HepG2 (cell line): ENCODE data around the gene JADE2. TPM values are rescaled to one million over a fixed set of nuclear protein-coding genes. Genes with fewer than 3 reads are reported as not detected.
A peak's percentile ranks its signal among the peaks of the same experiment; 100 is the strongest.

Source experiments
- ATF7-NPFF ChIP-seq: sonication (generic); formaldehyde crosslinking; IDR thresholded peaks from 2 replicates; pipeline ENCODE4 v1.8.1; 2023; ENCODE audit warnings: mild to moderate bottlenecking, low read depth, missing genetic modification reagents, moderate library complexity
- GLI4 ChIP-seq: sonication (generic); formaldehyde crosslinking; IDR thresholded peaks from 2 replicates; pipeline ENCODE4 v1.5.1; 2020; ENCODE audit warnings: missing genetic modification reagents, mild to moderate bottlenecking, moderate library complexity, borderline replicate concordance
- JUN ChIP-seq: sonication (generic); formaldehyde crosslinking; IDR thresholded peaks from 2 replicates; pipeline ENCODE4 v1.4.0; 2020; ENCODE audit warnings: mild to moderate bottlenecking, missing genetic modification reagents
- MIER2 ChIP-seq: IDR thresholded peaks from 2 replicates; pipeline ENCODE4 v1.6.1; 2016; ENCODE audit warnings: missing biosample characterization, missing genetic modification reagents
- MTF1 ChIP-seq: sonication (generic); formaldehyde crosslinking; IDR thresholded peaks from 2 replicates; pipeline ENCODE4 v1.5.0; 2020; ENCODE audit warnings: missing genetic modification reagents
- NRL ChIP-seq: sonication (generic); formaldehyde crosslinking; IDR thresholded peaks from 2 replicates; pipeline ENCODE4 v1.5.0; 2020; ENCODE audit warnings: missing genetic modification reagents, mild to moderate bottlenecking, moderate library complexity, borderline replicate concordance
- RELA ChIP-seq: sonication (generic); formaldehyde crosslinking; IDR thresholded peaks from 2 replicates; pipeline ENCODE4 v1.4.0; 2020; ENCODE audit warnings: missing genetic modification reagents
- SNAPC5 ChIP-seq: sonication (generic); formaldehyde crosslinking; IDR thresholded peaks from 2 replicates; pipeline ENCODE4 v1.8.1; 2023; ENCODE audit warnings: mild to moderate bottlenecking, missing genetic modification reagents, borderline replicate concordance
- THYN1 ChIP-seq: sonication (generic); formaldehyde crosslinking; IDR thresholded peaks from 2 replicates; pipeline ENCODE4 v1.8.1; 2023; ENCODE audit warnings: low read depth, mild to moderate bottlenecking, moderate library complexity, missing genetic modification reagents, borderline replicate concordance
- YEATS4 ChIP-seq: sonication (generic); formaldehyde crosslinking; IDR thresholded peaks from 2 replicates; pipeline ENCODE4 v1.4.0; 2020; ENCODE audit warnings: missing genetic modification reagents, borderline replicate concordance
- ZBTB7A ChIP-seq: sonication (generic); formaldehyde crosslinking; IDR thresholded peaks from 2 replicates; pipeline ENCODE4 v1.8.0; 2022; ENCODE audit warnings: mild to moderate bottlenecking, missing genetic modification reagents
- ZNF24 ChIP-seq: fragments of 450-650 bp; IDR thresholded peaks from 2 replicates; pipeline ENCODE4 v1.6.1; 2017; ENCODE audit warnings: antibody characterized with exemption, mild to moderate bottlenecking
- ZNF276 ChIP-seq: sonication (generic); formaldehyde crosslinking; IDR thresholded peaks from 2 replicates; pipeline ENCODE4 v1.4.0; 2020; ENCODE audit warnings: mild to moderate bottlenecking, low read depth, missing genetic modification reagents
- ZNF317 ChIP-seq: sonication (generic); formaldehyde crosslinking; IDR thresholded peaks from 2 replicates; pipeline ENCODE4 v1.5.0; 2020; ENCODE audit warnings: mild to moderate bottlenecking, missing genetic modification reagents
- ZNF33A ChIP-seq: sonication (generic); formaldehyde crosslinking; IDR thresholded peaks from 2 replicates; pipeline ENCODE4 v1.5.1; 2020; ENCODE audit warnings: missing genetic modification reagents, mild to moderate bottlenecking, moderate library complexity, borderline replicate concordance
- ZNF572 ChIP-seq: sonication (generic); formaldehyde crosslinking; IDR thresholded peaks from 2 replicates; pipeline ENCODE4 v1.5.1; 2020; ENCODE audit warnings: mild to moderate bottlenecking, missing genetic modification reagents
- polyA plus RNA-seq, 8 experiments: library from polyadenylated mRNA; depleted of rRNA in 3 of 8; stranded (reverse) in 7 of 8; unstranded in 1 of 8; fragments of >200 nt; fragmentation: Illumina TruSeq in 4 of 8; extraction: Trizol in 4 of 8; gene quantifications; 2 replicates each; pipeline versions ENCODE4 v1.2.1 to v1.2.3, GENCODE V29; 2011 to 2016; ENCODE audit warnings: low read depth in 4 of 8, missing spikeins in 1 of 8, mixed read lengths in 1 of 8; ENCODE audit not compliant: insufficient read depth in 1 of 8
- total RNA-seq, 5 experiments: library from RNA; depleted of rRNA; stranded (reverse); fragments of >200 nt; fragmentation: Illumina TruSeq; extraction: Trizol; gene quantifications; 2 replicates each; pipeline ENCODE4 v1.2.3, GENCODE V29; 2016; ENCODE audit warnings: low read depth in 1 of 5
- TF ChIP-seq, protein P1 (sequence below), 2 experiments: fragments of 450-650 bp in 1 of 2; sonication (generic) in 1 of 2; formaldehyde crosslinking in 1 of 2; IDR thresholded peaks; 2 replicates each; pipeline versions ENCODE4 v1.6.1 to v1.8.0; 2016 to 2022; ENCODE audit warnings: antibody characterized with exemption in 1 of 2, mild to moderate bottlenecking in 1 of 2, missing genetic modification reagents in 1 of 2

Gene JADE2
- total and polyA plus RNA-seq, 2 of the 13 experiments (the other 11 are each of a cell fraction or from before 2014, with no cell fraction given) = 7.5 to 15.1 TPM

DNA sequence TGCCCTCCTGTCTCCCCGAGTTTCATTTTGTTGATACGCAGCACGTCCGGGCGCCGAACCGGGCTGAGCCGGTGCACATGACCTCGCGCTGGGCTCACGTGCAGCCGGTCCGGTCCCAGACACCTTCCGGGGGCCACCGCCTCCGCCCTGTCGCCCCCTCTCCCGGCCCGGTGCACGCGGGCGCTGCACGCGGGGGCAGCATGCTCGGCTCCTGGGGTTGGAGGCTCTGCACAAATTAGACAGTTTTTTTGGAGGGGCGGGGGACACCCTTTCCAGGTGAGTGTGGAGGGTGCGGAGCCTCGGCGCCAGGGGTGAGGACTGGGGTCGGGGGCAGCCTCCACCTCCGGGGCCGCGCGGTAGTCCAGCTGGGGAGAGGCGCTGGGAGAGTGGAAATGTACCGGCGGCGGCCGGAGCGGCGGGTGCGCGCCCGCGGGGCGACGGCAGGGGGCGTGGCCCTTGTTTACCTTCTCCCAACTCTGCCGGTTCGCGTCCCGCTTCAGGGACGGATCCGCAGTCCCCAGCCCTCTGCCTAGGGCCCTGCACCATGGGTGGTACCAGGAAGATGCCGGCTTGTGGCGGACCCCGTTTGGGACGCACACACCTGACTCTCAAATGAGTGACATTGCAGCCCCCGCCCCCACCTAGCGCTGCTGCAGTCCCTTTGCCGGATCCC is 1.1 kb downstream of the JADE2 start (continued):
- TF ChIP-seq, protein P1, sequence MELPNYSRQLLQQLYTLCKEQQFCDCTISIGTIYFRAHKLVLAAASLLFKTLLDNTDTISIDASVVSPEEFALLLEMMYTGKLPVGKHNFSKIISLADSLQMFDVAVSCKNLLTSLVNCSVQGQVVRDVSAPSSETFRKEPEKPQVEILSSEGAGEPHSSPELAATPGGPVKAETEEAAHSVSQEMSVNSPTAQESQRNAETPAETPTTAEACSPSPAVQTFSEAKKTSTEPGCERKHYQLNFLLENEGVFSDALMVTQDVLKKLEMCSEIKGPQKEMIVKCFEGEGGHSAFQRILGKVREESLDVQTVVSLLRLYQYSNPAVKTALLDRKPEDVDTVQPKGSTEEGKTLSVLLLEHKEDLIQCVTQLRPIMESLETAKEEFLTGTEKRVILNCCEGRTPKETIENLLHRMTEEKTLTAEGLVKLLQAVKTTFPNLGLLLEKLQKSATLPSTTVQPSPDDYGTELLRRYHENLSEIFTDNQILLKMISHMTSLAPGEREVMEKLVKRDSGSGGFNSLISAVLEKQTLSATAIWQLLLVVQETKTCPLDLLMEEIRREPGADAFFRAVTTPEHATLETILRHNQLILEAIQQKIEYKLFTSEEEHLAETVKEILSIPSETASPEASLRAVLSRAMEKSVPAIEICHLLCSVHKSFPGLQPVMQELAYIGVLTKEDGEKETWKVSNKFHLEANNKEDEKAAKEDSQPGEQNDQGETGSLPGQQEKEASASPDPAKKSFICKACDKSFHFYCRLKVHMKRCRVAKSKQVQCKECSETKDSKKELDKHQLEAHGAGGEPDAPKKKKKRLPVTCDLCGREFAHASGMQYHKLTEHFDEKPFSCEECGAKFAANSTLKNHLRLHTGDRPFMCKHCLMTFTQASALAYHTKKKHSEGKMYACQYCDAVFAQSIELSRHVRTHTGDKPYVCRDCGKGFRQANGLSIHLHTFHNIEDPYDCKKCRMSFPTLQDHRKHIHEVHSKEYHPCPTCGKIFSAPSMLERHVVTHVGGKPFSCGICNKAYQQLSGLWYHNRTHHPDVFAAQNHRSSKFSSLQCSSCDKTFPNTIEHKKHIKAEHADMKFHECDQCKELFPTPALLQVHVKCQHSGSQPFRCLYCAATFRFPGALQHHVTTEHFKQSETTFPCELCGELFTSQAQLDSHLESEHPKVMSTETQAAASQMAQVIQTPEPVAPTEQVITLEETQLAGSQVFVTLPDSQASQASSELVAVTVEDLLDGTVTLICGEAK (IDR thresholded peaks at IDR 0.05) = no peak
- TF ChIP-seq, protein P1 (CRISPR knock-in tag; IDR thresholded peaks at IDR 0.05) = peak; percentile 50
- TF ChIP-seq YEATS4 = peak; percentile 92
- TF ChIP-seq MTF1 (CRISPR knock-in tag) = 0 out of 2 replicates have a peak, but pooled peaks have one; percentile 50
- TF ChIP-seq RELA (CRISPR knock-in tag) = no peak
- 0 out of 2 replicates have a peak, but pooled peaks have one; percentile 18 for TF ChIP-seq ZNF276 (CRISPR knock-in tag)
- peak; percentile 38; the same call in 1 of the 2 replicates for TF ChIP-seq ZBTB7A (CRISPR knock-in tag)
- TF ChIP-seq JUN (CRISPR knock-in tag) = no peak
- TF ChIP-seq ZNF24 = no peak
- TF ChIP-seq THYN1 = no peak
- TF ChIP-seq SNAPC5 (CRISPR knock-in tag) = no peak
- peak; percentile 52 for TF ChIP-seq ATF7-NPFF (CRISPR knock-in tag)
- TF ChIP-seq ZNF33A = 0 out of 2 replicates have a peak, but pooled peaks have one; percentile 47
- TF ChIP-seq ZNF572 (CRISPR knock-in tag) = 0 out of 2 replicates have a peak, but pooled peaks have one; percentile 65
- no peak; the same call in 1 of the 2 replicates for TF ChIP-seq NRL (CRISPR knock-in tag)
- TF ChIP-seq MIER2 (CRISPR knock-in tag) = no peak
- peak; percentile 71; the same call in 1 of the 2 replicates for TF ChIP-seq GLI4 (CRISPR knock-in tag)
- TF ChIP-seq ZNF317 (CRISPR knock-in tag) = no peak
